ENCODE measurements around the gene NTN1.
"Not testable (repeated sequence)": the region's sequence is repeated elsewhere in the genome, so short reads cannot be mapped to it uniquely, and the experiment has no call there.

The NTN1 gene

DNA sequence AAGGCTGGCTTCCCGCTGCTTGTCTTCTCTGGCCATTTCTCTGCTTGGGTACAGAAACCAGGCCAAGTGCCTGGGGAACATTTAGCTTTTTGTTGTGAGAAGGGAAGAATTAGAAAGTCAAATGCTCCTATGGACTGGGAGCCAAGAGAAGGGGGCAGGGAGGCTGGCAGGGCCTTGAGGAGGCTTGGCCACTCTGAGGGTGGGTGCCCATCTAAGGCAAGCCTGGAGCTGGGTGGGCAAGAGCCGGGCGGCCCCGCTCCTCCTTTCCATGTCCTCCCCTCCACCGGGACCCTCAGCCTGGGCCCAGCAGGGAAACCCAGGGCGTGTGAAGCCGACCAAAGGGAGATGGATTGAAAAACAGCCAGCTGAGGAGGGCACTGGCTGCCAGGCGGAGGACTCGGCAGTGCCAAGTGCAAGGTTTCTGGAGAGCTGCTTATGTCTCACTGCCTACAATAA lies 69.4 kb downstream of the NTN1 start:
- no peak for DNase-seq

DNA sequence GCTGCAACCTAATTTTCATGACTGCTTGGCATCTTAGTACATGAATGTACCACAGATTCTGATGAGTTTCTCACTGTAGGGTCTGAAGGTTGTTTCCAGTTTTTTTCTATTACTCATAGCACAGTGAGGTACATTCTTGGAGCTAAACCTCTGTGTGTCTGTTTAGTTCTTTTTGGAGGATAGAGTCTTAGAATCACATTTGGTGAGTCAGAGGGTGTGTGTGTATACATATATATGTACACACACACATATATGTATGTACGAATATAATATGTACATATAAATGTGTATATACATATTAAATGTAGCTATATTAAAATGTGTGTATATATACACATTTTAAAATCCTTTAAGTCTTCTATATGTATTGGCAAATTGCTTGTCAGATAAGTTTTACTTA lies 72.9 kb downstream of the NTN1 start:
- DNase-seq, result no peak

DNA sequence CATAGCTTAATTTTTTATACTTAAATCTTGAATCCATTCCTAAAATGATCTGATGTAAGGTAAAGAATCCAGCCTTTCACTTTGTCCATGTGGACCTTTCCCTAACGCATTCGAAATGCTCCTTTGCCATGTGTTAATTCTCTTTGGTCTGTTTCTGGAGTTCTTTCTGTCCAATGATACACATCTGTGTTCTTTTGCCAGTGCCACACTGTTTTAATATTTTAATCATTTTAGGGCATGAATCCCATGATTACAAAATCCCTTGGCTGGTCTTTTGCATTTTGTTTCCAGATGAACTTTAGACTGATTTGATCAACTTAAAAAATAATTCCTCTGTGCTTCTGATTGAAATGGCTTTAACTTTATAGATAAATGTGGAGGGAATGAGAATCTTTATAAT lies 74.1 kb downstream of the NTN1 start:
- no peak for DNase-seq

DNA sequence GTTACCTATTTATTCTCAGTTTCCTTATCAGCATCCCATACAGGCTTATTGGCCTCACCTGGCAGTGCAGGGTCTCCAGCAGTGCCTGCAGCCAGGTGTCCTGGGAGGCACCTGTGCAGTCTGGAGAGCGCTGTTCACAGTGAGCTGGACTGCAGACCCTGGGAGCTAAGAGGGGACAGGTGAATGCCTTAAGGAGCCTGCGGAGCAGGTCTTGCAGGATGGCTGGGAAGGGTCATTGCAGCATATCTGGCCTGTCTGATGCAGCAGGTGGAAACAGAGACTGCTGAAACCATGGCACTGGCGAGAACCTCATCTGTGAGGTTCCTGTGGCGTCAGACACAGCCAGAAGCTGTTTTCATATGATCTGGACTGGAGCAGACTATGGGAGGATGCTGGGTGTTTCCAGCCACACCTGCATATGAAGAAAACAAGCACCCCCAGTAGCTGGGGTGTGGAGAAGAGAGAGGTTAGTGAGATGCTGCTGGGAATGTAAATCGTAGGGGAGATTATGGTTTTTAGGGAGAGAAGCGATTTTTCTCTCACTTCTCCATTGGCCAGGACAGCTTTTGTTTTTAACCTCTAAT lies 77.0 kb downstream of the NTN1 start:
- no peak for DNase-seq

DNA sequence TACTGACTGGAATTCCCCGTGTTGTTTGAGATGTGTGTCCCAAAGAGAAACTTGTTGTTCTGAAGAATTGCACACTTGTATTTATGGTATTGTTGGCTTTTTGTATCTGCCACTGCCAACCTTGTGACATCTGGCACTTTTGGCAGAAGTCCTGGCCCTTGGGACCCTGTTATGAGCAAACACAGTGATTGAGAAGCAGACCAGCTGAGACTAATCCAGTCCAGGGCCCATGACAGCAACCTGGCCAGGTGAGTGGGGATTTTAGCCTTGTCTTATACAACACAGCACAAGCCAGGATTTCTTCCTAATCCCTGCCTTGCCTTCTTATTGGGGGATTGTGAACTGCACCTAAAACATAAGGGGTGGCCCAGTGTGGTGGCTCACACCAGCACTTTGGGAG lies 80.0 kb downstream of the NTN1 start:
- no peak for DNase-seq

DNA sequence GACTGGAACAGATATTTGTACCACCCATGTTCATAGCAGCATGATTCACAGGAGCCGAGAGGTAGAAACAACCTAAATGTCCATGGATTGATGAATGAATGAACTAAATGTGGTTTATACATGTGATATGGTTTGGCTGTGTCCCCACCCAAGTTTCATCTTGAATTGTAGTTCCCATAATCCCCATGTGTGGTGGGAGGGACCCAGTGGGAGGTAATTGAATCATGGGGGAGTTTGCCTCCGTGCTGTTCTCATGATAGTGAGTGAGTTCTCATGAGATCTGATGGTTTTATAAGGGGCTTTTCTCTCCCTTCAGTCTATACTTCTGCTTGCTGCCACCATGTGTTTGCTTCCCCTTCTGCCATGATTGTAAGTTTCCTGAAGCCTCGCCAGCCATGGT lies 81.9 kb downstream of the NTN1 start:
- not testable (repeated sequence) for DNase-seq

DNA sequence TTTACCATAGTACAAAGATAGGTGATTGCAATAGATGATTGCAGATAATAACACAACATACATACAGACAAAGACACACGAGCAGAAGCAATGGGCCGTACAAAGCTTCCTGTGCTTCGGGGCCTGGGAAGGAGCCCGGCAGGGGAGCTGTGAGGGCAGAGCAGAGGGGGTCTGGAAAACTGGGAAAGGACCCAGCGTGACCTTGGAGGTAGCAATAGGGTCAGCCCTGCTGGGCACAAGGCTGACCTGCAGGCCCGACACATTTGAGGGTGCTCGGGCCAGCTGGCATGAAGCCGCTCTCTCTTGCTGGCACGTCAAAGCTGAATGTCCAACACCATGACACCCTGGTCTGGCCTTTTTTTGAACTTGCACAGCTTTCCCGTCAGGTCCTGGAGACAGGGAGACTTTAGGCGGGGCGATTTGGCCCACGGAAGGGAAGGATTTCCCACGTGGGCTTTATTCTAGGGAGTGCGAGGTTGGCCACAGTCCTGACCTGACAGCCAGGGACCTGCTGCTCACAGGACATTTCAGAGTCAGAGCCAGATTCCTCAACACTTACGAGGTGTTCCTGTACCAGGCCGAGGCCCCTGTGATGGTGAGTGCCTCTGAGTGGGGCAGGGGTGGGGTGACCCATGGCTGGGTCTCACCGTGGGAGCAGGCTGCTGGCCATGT lies 83.2 kb downstream of the NTN1 start:
- DNase-seq, result no peak

DNA sequence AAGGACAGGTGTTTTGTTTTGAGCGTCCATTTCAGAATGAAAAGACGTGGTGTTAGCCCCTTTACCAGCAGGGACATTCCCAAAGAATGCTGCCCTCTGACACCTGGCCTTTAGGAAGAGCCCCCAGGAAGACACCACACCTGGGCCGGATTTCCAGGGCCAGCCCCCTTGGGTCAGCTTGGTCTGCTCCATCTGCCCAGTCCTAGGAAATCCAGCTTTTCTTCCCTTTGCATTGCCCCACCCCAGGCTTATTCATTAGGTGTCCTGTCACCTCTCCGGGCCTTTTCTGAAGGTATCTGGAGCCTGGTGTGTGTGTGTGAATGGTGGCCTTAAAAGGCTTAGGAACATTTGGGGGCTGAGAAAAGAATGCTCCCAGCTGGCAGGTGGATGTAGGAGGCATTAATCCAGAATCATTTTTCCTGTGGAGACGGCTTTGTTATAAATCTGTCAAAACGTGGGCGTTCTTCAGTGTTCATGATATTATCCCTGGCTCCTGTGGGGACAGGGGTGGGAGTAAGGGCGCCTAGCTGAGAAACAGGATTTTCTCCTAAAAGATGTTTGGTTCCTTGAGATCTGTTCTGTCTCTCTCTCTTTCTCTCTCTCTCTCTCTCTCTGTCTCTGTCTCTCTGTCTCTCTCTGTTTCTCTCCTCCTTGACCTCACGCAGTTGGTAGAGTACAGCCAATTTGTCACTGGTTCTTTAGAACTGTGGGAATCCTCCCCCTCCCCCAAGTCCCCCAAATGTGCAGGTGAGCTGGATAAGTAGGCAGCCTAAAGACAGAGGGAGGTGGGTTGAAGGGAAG lies 84.0 kb downstream of the NTN1 start:
- no peak for DNase-seq

DNA sequence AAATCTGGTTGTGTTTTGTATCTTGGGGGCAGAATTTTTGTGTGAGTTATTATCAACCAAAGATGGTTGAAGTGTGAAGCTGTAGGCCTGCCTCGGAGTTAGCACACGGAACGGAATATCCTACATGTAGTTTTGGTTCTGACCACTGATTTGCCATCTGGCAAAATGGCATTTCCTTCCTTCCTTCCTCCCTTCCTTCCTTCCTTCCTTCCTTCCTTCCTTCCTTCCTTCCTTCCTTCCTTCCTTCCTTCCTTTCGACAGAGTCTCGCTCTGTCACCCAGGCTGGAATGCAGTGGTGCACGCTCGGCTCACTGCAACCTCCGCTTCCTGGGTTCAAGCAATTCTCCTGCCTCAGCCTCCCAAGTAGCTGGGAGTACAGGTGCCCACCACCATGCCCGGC lies 85.0 kb downstream of the NTN1 start:
- not testable (repeated sequence) for DNase-seq

DNA sequence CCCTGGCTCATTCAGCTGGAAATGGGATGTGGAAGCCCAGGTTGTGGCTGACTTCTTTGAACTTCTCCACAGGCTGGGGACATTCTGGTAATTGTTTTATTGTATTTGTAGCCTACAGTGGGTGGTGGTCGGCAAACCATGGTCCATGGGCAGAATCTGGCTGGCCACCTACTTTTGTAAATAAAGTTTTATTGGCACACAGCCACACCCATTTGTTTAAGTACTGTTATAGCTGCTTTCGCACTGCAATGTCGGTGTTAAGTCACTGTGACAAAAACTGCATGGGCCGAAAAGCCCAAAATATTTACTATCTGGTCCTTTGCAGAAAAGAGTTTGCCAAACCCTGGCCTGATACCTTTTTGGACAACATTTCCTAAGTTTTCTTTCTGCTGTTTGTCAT lies 86.2 kb downstream of the NTN1 start:
- DNase-seq, result no peak

DNA sequence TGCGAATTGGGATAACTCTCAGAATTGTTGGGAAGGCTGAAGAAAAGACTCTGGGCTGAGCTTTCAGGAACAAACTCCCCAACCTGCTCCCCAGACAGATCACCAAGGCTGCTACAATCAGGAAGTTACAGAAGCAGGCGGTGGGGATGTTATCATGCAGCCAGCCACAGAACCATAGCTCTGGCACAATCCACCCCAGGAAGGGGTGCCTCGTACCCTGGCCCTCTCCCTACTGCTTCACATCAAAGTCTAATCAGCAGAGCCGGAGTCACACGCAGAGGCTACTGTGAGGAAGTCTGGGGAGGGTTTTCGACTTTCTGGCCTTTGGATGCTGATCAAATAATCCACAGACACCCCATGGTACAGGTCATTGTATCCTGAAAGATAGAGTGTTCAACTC lies 86.8 kb downstream of the NTN1 start:
- DNase-seq, result no peak

DNA sequence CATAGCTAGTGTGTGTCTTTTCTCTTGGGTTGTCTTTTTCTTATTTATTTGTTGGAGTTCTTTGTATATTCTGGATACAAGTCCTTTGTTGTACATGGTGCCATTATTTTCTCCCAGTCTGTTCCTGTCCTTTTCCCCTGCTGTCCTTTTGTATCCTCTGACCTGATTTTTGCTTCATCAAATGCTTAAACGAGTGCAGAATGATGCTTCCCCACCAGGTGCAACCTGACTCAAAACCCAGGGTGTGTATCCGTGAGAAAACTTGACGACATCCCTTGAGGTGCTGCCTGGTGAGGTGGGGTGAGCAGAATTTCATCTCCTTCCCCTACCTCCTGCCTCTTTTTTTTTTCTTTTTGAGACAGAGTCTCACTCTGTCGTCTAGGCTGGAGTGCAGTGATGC lies 88.6 kb downstream of the NTN1 start:
- DNase-seq, result no peak

DNA sequence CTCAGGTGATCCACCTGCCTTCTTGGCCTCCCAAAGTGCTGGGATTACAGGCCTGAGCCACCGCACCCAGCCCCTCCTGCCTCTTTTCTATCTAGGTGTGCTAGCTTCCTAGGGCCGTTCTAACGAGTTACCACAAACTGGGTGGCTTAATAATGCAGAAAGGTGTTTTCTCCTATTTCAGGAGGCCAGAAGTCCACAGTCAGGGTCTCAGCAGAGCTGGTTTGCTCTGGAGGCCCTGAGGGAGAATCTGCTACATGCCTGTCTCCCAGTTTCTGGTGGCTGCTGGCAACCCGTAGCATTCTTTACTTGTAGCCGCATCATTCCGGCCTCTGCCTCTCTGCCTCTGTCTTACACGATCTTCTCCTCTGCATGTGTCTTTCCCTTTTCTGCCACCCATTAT lies 89.2 kb downstream of the NTN1 start:
- no peak for DNase-seq

DNA sequence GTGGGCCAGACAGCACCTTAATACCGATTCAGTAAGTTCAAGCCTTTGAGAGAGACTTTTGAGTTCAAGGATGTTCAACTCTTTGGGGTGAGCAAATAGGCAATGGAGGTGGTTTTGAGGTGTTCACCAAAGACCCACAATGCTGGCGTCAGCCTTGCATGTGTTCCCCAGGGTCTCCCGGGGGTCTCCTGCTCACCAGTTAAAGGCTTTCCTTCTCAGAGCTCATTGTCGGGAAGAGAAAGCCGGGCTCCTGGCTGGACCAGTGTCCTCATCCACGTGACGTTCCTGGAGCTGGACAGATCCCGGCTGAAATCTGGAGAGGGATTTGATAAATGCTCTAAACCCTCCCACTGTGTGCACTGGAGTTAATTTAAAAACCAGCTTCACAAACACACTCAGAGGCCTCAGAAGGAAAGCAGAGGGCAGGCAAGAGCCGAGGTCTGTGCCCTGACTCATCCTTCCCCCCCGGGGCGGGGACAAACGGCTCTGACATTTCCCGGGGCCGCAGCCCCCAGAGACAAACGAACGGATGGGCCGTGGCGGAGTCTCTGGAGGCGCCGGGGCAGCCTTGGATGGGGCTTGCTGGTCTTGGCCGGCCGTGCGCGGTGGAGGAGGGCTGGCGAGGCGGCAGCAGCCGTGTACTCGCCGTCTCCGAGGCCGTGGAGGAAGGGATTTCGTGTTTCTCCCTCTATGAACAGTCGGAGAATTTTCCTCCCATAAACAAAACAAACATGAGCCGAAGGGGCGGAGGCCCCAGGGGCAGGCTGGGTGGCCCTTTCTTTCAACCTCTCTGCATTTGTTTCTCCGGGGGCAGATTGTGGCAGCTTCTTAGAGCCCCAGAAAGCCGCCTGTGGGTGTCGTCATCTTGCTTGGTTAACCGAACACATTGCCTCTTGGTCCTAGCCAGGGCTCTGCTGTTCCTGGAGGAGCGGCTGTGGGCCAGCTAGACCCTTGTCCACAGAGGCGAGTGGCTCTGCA lies 94.2 kb downstream of the NTN1 start:
- no peak for DNase-seq

DNA sequence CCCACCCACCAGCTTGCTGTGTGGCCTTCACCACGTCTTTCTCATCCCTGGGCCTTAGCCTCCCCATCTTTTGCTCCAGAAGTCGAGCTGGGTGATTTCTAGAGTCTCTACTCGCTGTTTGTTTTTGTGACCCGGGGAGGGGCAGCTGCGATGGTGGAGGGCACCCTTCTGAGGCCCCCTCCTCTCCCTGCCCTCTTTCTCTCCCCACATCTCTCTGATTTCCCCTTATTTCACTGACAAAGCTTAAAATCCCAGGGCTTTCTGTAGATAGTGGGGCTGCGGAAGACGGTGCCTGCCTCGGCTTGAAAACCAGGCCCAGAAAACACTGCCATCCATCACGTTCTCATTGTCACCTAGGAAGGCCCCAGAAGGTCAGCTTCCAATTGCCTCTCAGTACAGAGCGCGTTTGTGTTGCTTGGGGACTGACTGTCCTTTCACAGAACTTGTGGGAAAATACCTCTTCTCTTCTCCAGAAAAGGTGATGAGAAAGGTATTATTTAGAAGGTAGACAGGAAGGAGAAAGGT lies 95.1 kb downstream of the NTN1 start:
- DNase-seq, result no peak

DNA sequence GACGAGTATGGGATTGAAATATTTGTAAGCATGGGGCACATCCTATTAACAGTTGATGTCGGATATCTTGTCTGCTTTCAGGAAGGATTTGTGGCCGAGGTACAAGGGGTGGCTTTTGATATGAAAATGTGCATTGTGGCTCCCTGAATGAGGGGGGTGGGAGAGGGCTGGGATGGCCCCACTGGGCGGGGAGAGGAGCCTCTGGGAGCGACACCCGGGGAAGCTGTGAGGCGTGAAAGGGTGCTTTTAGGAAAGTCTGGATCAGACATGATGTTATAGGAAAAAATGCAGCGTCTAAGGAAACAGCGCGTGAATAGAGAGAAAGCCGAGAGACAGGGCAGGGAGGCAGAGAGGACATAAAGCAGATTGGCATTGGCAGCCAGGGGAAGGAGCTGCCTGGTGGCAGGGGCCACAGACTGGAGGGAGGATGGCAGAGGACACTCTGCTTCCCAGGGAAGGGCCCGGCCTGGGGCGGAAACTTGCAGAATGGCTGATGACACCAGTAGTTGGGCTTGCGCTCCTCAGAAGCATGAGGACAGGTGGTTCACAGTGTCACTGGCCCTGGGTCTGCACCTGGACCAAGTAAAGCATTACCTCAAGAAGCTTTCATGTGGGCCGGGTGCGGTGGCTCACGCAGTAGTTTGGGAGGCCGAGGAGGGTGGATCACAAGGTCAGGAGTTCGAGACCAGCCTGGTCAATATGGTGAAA lies 95.7 kb downstream of the NTN1 start:
- no peak for DNase-seq

DNA sequence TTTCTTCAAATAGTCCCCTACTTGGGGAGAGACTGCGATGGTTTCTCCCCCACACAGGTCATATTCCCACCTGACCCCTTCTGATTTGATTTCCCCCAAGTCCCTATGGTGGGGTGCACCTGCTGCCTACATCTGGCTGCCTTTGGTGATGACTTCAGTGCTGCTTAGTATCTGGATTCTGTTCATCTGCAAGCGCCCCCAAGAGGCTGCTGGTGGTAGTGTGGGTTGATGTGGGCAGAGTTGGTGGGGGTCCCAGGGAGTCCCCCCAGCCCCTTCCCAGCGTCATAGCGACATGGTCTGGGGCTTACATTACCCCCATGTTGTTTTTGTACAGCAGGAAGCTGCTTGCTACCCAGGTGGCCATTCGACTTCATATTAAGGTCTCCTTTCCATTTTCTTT lies 99.2 kb downstream of the NTN1 start:
- no peak for DNase-seq

DNA sequence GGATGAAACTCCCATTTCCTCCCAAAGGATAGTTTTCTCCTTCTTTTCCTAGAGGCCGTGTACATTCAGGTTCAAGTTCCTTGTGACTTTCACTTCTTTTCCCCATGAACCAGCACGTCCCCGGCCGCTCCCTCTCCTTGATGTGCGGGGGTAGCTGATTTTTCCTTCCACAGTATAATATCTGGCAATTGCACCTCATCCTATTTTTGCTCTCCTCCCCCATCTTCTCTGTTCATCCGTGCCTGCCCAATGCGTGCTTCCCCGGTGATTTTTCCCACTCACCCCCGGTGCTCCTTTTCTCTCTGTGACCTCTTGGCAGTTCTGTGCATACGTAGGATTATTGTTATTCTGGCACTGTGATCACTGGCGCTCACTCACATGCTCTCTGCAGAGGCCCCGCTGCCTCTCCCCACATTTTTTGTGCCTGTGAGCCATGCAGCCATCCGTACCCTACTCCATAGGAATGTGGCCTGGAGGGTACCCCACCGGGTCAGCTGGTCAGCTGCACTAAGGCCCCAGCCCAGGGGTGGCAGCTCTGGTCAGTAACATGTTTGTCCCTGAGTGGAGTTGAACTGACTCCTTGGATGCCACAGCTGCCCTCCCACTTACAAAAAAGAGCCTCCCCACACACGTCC lies 100.0 kb downstream of the NTN1 start:
- DNase-seq, result no peak

DNA sequence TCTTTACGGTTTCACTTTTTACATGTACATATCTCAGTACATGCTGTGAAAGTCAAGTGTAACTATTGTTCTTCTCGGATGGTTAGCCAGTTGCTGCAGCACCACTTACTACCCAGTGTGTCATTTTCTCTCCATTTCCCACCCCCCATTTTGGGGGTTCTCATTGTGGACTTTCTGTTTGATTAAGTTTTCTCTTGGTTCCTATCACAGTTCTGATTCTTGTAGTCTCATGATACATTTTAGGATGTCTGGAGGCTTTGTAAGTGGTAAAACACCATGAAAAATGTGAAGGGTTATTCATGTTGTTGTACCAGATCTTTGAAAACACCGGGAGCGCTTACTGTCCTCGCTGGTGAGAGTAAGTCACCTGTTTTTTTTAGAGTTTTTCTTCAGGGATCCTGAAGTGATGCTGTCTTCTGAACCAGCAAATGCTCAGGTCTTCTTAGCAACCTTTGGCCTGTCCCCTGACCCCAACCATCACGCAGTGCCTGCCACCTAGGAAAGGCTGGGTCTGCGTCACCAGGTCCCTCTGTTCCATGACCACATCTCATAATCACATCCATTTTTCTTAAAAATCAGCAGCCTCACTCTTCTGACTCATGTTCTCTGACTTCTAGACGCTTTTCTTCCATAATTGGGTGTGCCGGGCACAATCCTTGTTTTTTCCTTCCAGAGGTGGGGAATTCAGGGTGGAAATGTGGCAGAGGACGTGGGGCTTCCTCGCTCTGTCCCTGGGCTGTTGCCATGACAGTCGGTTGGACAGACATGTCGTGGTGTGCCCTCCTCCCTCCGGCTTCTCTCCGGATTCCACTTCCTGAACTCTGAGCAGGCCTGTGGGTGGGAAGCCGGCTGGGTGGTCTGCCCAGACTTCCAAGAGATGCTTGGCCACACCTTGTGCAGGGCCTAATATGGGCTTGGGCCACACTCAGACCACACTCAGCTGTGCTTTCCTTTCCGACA lies 102.6 kb downstream of the NTN1 start:
- no peak for DNase-seq

DNA sequence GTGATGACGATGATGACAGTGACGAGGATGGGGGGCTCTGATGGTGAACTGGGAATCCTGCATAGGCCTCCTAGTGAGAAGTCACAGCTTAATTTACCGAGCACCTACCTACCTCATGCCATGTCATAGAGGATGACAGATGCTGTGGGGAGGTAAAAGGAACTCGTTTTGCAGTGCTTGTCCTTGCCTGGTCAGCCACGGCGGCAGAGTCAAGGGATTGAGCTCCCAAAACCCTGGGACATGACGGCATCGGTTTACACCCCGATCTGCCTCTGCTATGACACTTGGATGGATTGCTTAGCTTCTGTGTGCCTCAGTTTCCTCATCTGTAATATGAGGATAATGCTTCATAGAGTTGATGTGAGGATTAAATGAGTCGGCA lies 103.2 kb downstream of the NTN1 start:
- DNase-seq, result no peak
